Mesenchymal stem cell (in vitro differentiated cells and primary cell): Measurements from ENCODE around the gene KCNC1.

Experiments
- DNase-seq: peaks from one replicate; pipeline ENCODE4 v3.0.0-alpha.2; 2013
- H2AFZ ChIP-seq: one replicate; pipeline ENCODE4 v1.6.1; 2013; ENCODE audit warnings: low read depth, mild to moderate bottlenecking, control low read depth, inconsistent platforms, low read length, moderate library complexity
- H2AK5ac ChIP-seq: 2 replicates; pipeline ENCODE4 v1.6.1; 2013; ENCODE audit warnings: low read length, moderate library complexity, mild to moderate bottlenecking, inconsistent platforms; ENCODE audit not compliant: severe bottlenecking
- H2BK120ac ChIP-seq: one replicate; pipeline ENCODE4 v1.6.1; 2013; ENCODE audit warnings: low read depth, mild to moderate bottlenecking, inconsistent platforms, low read length, moderate library complexity
- H2BK12ac ChIP-seq, 2 experiments: one replicate each; pipeline ENCODE4 v1.6.1; 2013; ENCODE audit warnings: inconsistent platforms in 2 of 2, low read length in 2 of 2, mild to moderate bottlenecking in 2 of 2, moderate library complexity in 2 of 2, control low read depth in 1 of 2
- H2BK15ac ChIP-seq: one replicate; pipeline ENCODE4 v1.6.1; 2013; ENCODE audit warnings: mild to moderate bottlenecking, low read depth, inconsistent platforms; ENCODE audit not compliant: poor library complexity, severe bottlenecking
- H2BK5ac ChIP-seq: 2 replicates; pipeline ENCODE4 v1.6.1; 2013; ENCODE audit warnings: low read depth, mild to moderate bottlenecking, low read length, control low read depth, inconsistent platforms; ENCODE audit not compliant: poor library complexity, severe bottlenecking
- H3K14ac ChIP-seq, 2 experiments: one replicate each; pipeline ENCODE4 v1.6.1; 2013; ENCODE audit warnings: inconsistent platforms in 2 of 2, low read length in 2 of 2, control low read depth in 1 of 2, mild to moderate bottlenecking in 1 of 2, moderate library complexity in 1 of 2
- H3K18ac ChIP-seq, 2 experiments: one replicate each; pipeline ENCODE4 v1.6.1; 2013; ENCODE audit warnings: inconsistent platforms in 2 of 2, low read length in 2 of 2, control low read depth in 1 of 2, low read depth in 1 of 2, mild to moderate bottlenecking in 1 of 2
- H3K23ac ChIP-seq, 2 experiments: one replicate each; pipeline ENCODE4 v1.6.1; 2013; ENCODE audit warnings: inconsistent platforms in 2 of 2, low read length in 2 of 2, mild to moderate bottlenecking in 2 of 2, moderate library complexity in 2 of 2, control low read depth in 1 of 2
- H3K27ac ChIP-seq: 2 replicates; pipeline ENCODE4 v1.5.1; 2013; ENCODE audit warnings: mild to moderate bottlenecking, moderate library complexity, low read length, control low read depth, inconsistent platforms; ENCODE audit not compliant: poor library complexity, severe bottlenecking
- H3K27me3 ChIP-seq, 2 experiments: 2 replicates each; pipeline versions ENCODE4 v1.6.1 to v1.7.0; 2013; ENCODE audit warnings: low read length in 2 of 2, mild to moderate bottlenecking in 2 of 2, moderate library complexity in 2 of 2, control low read depth in 1 of 2, inconsistent platforms in 1 of 2; ENCODE audit not compliant: control insufficient read depth in 1 of 2, insufficient read depth in 1 of 2
- H3K36me3 ChIP-seq, 2 experiments: 2 replicates each; pipeline versions ENCODE4 v1.6.1 to v1.7.0; 2013; ENCODE audit warnings: low read length in 2 of 2, control low read depth in 1 of 2, inconsistent platforms in 1 of 2, low read depth in 1 of 2, mild to moderate bottlenecking in 1 of 2; ENCODE audit not compliant: insufficient read depth in 2 of 2, control insufficient read depth in 1 of 2
- H3K4ac ChIP-seq, 2 experiments: one replicate each; pipeline ENCODE4 v1.6.1; 2013; ENCODE audit warnings: inconsistent platforms in 2 of 2, low read length in 2 of 2, mild to moderate bottlenecking in 2 of 2, moderate library complexity in 2 of 2, control low read depth in 1 of 2, low read depth in 1 of 2
- H3K4me1 ChIP-seq: 2 replicates; pipeline ENCODE4 v1.6.1; 2013; ENCODE audit warnings: low read depth, low read length, control low read depth; ENCODE audit not compliant: control insufficient read depth, insufficient read depth
- H3K4me2 ChIP-seq: 2 replicates; pipeline ENCODE4 v1.6.1; 2013; ENCODE audit warnings: low read length, mild to moderate bottlenecking, inconsistent platforms; ENCODE audit not compliant: poor library complexity, severe bottlenecking
- H3K4me3 ChIP-seq, 2 experiments: 2 replicates each; pipeline versions ENCODE4 v1.5.1 to v1.7.0; 2013; ENCODE audit warnings: low read length in 2 of 2, mild to moderate bottlenecking in 2 of 2, control low read depth in 1 of 2, low read depth in 1 of 2; ENCODE audit not compliant: insufficient read depth in 1 of 2
- H3K79me1 ChIP-seq: replicated peaks from 2 replicates; pipeline ENCODE4 v1.6.1; 2013; ENCODE audit warnings: mild to moderate bottlenecking, control low read depth, low read length, inconsistent platforms; ENCODE audit not compliant: poor library complexity, severe bottlenecking
- H3K9ac ChIP-seq: 2 replicates; pipeline ENCODE4 v1.7.0; 2013; ENCODE audit warnings: mild to moderate bottlenecking, low read length, moderate library complexity
- H3K9me3 ChIP-seq: 2 replicates; pipeline ENCODE4 v1.7.0; 2013; ENCODE audit warnings: mild to moderate bottlenecking, low read length; ENCODE audit not compliant: control insufficient read depth
- H4K8ac ChIP-seq: one replicate; pipeline ENCODE4 v1.6.1; 2013; ENCODE audit warnings: inconsistent platforms, mild to moderate bottlenecking, low read length, moderate library complexity
- H4K91ac ChIP-seq: one replicate; pipeline ENCODE4 v1.6.1; 2013; ENCODE audit warnings: mild to moderate bottlenecking, low read length, inconsistent platforms
- WGBS: methylation state at CpG from one replicate; pipeline ENCODE4 v1.1.7; 2013; ENCODE audit warnings: mixed read lengths; 5-methylcytosine and 5-hydroxymethylcytosine counted together

Gene KCNC1

GRCh38 chr11:17695454-17696441, 38.8 kb upstream of the KCNC1 start:
- Histone ChIP-seq H3K4ac (no peak overlapping the region), H3K27ac (no peak overlapping the region), H3K79me1 (no peaks in the 10 kb centered on the region), H3K18ac (no peak overlapping the region), H2AK5ac (no peak overlapping the region), H2BK5ac (no peak overlapping the region), H3K23ac (no peak overlapping the region), H2BK15ac (no peak overlapping the region), H3K4me3 (no peak overlapping the region), H3K9me3 (peaks cover 4% of the 10 kb centered on the region), H3K27me3 (peaks cover 63 to 69% of the 10 kb centered on the region in 2 experiments), H3K9ac (no peak overlapping the region), H2BK12ac (no peak overlapping the region), H2BK120ac (no peak overlapping the region), H3K14ac (no peak overlapping the region), H4K8ac (no peak overlapping the region), H2AFZ (no peak overlapping the region), H3K4me2 (no peak overlapping the region), H4K91ac (no peak overlapping the region), H3K4me1 (peaks cover 3% of the 10 kb centered on the region), H3K36me3 (no peaks in the 10 kb centered on the region)
- WGBS = 14% methylated on average over 50 of the region's 68 CpGs
- no peak for DNase-seq

GRCh38 chr11:17696741-17697140, 37.8 kb upstream of the KCNC1 start:
- no peak for DNase-seq
- no peak overlapping the region for H3K9ac ChIP-seq

GRCh38 chr11:17697175-17697949, 37.2 kb upstream of the KCNC1 start:
- H3K36me3 ChIP-seq = no peaks in the 10 kb centered on the region
- no peaks in the 10 kb centered on the region for H3K79me1 ChIP-seq
- WGBS = 49% methylated on average over 5 of the region's 6 CpGs
- H3K4me2 ChIP-seq = no peak overlapping the region
- H2BK120ac ChIP-seq = no peak overlapping the region
- H4K91ac ChIP-seq = no peak overlapping the region
- no peak overlapping the region for H3K23ac ChIP-seq
- no peak overlapping the region for H3K4me3 ChIP-seq
- DNase-seq = no peak
- no peaks in the 10 kb centered on the region for H3K9me3 ChIP-seq
- H3K14ac ChIP-seq = no peak overlapping the region
- H2BK15ac ChIP-seq = no peak overlapping the region
- H2BK12ac ChIP-seq = no peak overlapping the region
- H3K27me3 ChIP-seq = peaks cover 53% of the 10 kb centered on the region in 2 experiments
- H2AK5ac ChIP-seq = no peak overlapping the region
- no peak overlapping the region for H2BK5ac ChIP-seq
- H3K27ac ChIP-seq = no peak overlapping the region
- peaks cover 3% of the 10 kb centered on the region for H3K4me1 ChIP-seq
- no peak overlapping the region for H3K18ac ChIP-seq
- H3K4ac ChIP-seq = no peak overlapping the region
- H2AFZ ChIP-seq = no peak overlapping the region
- H3K9ac ChIP-seq = no peak overlapping the region
- H4K8ac ChIP-seq = no peak overlapping the region

More at GRCh38 chr11:17696741-17697140, 37.8 kb upstream of the KCNC1 start:
- Histone ChIP-seq H2AFZ (no peak overlapping the region), H3K27ac (no peak overlapping the region), H2BK12ac (no peak overlapping the region), H3K4ac (no peak overlapping the region), H3K4me3 (no peak overlapping the region), H3K79me1 (no peaks in the 10 kb centered on the region), H3K27me3 (peaks cover 59% of the 10 kb centered on the region in 2 experiments), H2BK5ac (no peak overlapping the region), H3K18ac (no peak overlapping the region), H3K23ac (no peak overlapping the region), H3K36me3 (no peaks in the 10 kb centered on the region), H2BK15ac (no peak overlapping the region), H3K4me2 (no peak overlapping the region), H3K14ac (no peak overlapping the region), H2AK5ac (no peak overlapping the region), H2BK120ac (no peak overlapping the region), H3K4me1 (peaks cover 3% of the 10 kb centered on the region), H3K9me3 (peaks cover 2% of the 10 kb centered on the region), H4K8ac (no peak overlapping the region), H4K91ac (no peak overlapping the region)
- 61% methylated on average over 4 of the region's 5 CpGs for WGBS
